Measurements from ENCODE around the gene C9orf152.
"Not testable (repeated sequence)": the region's sequence is repeated elsewhere in the genome, so short reads cannot be mapped to it uniquely, and the experiment has no call there.

Gene C9orf152, protein sequence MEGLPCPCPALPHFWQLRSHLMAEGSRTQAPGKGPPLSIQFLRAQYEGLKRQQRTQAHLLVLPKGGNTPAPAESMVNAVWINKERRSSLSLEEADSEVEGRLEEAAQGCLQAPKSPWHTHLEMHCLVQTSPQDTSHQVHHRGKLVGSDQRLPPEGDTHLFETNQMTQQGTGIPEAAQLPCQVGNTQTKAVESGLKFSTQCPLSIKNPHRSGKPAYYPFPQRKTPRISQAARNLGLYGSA

DNA sequence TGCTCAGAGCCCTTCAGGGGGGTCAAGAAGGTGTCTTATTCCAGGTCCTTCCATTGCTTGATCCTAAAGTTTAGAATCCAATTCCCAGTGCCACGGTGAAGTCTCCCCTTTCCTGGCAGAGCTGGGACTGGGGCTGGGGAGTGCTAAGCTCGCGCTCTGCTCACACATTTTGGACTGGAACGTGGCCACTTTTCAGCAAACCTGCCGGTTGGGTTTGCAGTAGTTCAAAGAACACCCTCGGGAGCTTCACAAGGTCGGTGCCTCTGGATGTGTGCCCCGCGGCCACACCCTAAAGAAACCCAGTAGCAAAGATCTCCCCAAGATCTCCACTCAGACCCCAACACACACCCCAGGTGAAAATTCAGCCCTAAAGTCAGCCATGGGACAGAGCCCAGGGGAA lies at the start of gene C9orf152:
TSS of gene C9orf152 (minus strand) at position 129 of the 400 bp plus-strand sequence. CDS start 580 bp downstream, outside the sequence.
- DNase-seq = no peak

DNA sequence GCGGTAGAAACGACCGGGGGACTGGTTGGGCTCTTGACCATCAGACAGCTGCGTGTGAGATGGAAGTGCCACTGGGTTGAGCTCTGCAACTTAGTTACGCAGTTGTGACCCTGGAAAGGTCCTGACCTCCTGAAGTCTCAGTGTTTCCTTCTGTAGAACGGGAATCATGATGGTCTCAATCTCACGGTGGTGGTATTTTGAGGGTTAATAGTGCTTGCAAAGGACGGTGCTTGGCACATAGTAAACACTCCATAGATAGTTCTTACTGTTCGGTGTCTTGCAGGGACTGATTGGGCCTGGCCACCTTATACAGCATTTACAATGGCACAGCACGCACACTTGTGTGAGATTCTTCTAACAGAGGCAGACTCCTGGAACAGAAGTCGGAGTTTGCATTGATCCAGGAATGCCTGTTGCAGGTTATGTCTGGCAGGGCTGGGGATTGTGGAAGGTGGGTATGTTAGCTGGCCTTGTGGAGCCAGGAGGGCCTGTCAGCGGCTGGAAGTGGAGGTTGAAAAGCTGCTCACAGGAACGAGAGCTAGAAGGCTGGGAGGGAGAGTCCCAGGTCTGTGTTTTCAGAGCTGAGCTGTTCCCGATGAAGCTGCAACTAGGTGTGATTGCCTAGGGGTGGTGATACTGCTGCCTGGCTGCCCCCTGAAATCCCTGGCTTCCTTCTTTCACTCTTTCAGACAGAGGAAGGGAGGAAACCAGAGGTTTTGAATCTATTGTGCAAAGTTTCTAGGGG lies 49.3 kb upstream of the C9orf152 start:
- DNase-seq = no peak

DNA sequence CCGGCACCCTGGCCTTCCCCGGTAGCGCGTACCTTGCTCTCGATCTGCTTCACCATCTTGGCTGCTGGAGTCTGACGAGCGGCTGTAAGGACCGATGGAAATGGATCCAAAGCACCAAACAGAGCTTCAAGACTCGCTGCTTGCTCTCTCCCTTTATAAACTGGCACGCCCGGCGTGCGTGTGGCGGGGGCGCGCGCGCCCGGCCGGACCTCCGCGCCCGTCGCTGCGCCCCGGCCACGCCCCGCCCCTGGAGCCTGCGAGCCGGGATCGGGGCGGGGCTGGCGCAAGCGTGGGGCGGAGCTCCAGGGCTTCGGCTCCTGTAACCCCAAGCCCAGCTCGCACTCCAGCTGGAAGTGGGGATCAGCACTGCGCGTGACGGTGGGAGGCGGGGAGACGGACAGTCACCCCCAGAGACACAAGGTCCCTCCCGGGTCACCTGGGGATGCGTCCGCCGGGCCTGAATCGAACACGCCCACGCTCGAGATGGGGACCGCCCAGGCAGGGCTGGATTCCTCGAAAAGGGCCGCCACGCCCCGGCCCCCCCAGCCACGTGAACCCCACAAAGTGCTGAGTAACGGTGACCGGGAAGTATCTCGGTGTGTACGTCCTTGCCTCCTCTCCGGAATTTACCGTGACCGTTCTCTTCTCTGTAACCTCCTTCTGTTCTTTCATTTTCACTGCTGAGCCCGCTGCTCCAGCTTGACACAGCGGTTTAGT lies 48.6 kb upstream of the C9orf152 start, which contains the start of gene TXN:
TSS of gene TXN (minus strand) at position 128 of the 717 bp plus-strand sequence. CDS start at position 56, 72 bp downstream.
- DNase-seq = peak; percentile 57

DNA sequence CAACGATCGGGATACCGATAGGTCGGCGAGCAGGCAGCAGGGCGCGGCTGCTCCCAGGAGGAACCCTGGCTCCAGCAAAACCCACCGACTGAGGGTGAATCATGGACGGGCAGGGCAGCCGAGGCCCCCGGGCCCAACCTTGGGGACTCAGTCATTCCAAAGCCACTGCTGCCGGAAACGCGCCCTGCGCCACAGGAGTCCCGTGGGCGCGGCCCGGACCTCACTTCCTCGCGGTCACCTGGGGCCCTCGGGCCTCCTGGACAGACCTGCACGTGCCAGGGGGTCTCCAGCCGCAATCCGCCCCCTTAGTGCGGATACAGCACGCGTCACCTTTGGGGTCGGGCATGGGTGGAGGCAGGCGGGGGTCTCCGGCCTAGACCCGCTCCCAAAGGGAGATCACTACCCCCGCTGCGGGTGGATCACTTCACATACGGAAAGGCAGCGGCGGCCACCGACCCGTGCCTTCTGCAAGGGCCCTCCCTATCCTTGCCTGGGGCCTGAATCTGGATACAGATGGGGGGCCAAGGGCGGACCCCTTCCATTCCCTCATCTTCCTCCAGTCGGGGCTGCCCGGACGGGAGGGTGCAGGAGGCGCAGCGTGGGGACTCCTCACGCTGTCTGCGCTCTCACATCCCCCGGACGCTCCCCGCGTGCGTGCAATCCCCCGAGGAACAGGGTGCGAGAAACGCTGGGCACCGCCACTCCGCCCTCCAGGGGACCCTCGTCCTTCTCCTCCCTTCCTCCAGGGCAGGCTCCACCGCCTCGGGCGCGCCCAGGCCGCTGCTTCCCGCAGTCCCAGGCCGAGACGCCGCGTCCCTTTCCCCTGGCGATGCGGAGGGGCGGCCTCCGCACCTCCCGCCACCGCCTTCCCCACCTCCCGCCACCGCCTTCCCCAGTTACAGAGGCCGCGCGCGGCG lies 47.8 kb upstream of the C9orf152 start:
- no peak for DNase-seq

DNA sequence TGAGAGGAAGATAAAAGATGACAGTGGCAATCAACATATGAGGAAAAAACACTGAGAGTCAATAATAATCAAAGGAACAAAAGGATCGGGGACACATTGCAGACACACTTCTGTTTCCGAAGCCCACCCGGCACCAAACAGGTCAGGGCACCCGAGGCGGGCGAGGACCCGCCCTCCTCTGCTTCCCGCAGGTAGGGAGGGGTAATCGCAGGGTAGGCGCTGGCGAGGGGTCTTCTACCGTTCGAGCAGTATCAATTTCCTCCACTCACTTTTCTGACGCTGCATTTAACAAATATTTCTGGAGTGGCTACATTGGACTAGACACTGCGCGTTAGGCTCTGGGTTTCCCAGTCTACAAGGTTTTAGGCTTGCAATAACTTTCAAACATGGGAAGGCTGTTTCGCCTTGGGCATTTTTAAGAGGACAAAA lies 47.1 kb upstream of the C9orf152 start:
- no peak for DNase-seq

DNA sequence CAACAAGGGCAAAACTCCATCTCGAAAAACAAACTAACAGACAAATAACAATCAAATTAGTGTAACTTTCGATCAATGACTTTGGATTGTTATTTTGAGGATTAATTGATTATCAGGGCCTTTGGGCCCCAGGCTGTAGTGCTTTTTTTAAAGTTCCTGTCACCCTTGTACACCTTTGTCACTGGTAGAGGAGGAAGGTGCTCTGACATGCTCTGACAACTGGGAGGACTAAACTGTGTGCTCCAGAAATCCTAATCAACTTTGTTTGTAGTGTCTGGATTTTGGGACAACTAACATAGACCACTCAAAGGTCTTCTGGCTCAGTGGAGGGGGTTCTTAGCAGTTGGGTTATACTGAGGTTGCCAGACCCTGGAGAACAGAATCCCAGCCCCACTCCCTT lies 46.5 kb upstream of the C9orf152 start:
- no peak for DNase-seq

DNA sequence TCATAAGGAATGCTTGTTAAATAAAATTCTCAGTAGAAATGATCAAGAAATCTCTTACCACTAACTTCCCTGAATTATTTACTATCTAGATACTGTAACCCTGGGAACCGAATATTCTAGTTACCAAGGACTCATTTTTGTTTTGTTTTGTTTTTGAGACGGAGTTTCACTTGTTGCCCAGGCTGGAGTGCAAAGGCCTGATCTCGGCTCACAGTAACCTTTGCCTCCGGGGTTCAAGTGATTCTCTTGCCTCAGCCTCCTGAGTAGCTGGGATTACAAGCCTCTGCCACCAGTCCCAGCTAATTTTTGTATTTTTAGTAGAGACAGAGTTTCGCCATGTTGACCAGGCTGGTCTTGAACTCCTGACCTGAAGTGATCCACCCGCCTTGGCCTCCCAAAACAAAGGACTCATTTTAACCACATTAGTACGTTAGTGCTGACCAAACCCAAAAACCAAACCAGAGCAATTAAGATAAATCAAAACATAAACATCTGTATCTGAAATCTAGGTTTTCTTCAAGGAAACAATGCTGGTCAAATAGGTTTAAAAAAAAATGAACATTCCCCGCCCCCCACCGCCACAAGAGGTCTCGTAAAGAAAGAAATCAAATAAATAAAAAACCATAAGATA lies 44.7 kb upstream of the C9orf152 start:
- no peak for DNase-seq

DNA sequence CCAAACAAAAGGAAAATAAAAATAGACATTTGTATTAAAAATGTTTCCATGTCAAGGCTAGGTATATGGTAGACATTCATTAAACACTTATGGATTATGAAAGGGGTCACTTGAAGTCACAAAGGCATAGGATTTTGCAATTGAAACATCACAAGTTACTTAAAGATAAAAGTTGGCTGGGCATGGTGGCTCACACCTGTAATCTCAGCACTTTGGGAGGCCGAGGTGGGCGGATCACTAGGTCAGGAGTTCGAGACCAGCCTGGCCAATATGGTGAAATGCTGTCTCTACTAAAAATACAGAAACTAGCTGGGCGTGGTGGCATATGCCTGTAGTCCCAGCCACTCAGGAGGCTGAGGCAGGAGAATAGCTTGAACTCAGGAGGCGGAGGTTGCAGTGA lies 43.8 kb upstream of the C9orf152 start:
- DNase-seq = not testable (repeated sequence)

DNA sequence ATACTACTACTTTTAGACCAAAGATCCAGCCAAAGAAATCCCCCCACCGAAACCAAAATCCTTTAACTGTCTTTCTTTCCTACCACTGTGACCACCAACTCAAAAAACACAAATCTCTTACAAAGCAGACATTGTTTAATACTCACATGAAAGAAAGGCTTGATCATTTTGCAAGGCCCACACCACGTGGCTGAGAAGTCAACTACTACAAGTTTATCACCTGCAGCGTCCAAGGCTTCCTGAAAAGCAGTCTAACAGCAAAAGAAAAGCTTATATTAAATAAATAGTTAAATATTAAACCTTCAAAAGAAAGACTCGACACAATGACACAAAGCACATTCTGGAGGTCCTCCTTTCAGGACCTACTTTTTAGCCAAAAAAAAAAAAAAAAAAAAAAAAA lies 43.3 kb upstream of the C9orf152 start:
- DNase-seq = no peak

DNA sequence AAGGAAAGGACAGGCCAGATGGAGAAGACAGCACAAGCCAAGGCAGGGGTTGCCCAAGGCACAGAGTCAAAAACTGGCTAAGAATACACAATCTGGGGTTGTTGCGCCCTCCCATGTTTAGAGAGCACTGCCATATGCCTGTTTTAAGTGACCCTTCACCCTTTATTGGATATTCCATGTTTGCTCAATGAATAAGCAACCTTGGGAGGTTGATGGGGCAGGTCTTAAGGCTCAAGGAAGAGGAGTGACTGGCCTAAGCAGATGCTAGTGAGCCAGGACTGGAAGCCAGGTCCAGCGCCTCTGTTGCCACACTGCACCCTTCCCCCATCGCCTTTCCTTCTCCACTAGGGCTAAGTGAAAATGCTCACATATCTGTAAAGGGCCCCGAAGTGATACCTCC lies 41.6 kb upstream of the C9orf152 start:
- no peak for DNase-seq

DNA sequence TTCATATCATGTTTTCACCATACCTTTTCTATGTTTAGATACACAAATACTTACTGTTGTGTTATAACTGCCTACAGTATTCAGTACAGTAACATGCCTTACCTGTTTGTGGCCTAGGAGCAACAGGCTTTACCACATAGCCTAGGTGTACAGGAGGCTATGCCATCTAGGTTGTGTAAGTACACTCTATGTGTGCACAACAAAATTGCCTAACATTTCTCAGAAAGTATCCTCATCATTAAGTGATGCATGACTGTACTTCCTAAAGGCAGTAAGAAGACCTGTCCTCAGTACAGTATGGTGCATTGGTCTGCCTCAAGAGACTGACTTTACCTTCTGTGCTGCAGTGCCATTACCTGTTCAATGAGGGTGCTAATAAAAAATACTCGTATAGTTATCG lies 40.4 kb upstream of the C9orf152 start:
- DNase-seq = no peak

DNA sequence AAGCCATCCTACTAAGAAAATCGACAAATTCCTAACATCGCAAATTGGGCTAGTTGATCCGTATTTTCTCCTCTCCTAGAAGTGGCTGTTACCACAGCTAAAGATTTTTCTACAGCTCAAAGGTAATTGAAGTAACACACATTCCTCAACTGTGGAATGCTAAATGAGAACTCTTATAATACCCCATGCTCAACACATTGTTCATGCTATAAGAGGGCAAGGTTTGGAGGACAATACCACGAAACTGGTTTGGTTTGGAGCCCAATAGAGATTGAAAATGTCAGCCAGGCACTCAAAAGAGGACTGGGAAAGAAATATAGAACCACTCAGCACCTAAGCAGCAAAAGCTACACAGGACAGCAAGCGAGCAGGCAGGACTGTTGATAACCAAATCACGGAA lies 38.3 kb upstream of the C9orf152 start:
- no peak for DNase-seq

DNA sequence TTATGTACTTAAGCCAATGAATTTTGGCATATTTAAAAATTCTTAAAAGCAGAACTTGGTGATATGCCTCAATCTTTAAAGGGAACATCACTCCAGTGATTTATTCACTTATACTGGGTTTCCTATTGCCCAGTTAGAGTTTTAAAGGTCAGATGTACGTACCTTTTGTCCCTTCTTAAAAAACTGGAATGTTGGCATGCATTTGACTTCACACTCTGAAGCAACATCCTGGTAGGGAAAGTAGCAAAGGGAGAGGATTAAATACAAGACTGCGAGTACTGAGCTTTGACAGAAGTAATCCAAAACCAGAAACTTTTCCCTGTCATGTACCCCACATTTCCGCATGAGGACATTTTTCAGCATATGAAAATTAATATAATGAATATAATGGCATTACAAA lies 36.7 kb upstream of the C9orf152 start:
- DNase-seq = no peak

DNA sequence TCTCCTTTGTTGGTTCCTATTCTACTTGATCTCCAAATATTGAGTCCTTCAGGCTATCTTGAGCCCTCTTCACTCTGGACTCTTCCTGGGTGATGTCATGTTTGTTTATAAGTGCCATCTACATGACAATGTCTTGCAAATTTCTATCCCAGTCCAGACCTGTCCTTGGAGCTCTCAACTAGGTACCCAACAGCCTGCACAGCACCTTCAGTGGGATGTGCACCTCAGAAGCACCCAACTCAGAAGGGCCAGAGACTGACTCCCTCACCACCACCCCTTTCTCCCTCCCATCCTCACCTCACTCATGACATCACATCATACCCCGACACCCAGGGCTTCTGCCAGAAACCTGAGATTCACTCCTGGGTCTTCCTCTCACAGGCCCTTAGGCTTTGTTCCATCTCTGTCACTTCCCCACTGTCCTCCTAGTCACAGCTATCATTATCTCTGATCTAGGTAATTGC lies 33.9 kb upstream of the C9orf152 start:
- no peak for DNase-seq

DNA sequence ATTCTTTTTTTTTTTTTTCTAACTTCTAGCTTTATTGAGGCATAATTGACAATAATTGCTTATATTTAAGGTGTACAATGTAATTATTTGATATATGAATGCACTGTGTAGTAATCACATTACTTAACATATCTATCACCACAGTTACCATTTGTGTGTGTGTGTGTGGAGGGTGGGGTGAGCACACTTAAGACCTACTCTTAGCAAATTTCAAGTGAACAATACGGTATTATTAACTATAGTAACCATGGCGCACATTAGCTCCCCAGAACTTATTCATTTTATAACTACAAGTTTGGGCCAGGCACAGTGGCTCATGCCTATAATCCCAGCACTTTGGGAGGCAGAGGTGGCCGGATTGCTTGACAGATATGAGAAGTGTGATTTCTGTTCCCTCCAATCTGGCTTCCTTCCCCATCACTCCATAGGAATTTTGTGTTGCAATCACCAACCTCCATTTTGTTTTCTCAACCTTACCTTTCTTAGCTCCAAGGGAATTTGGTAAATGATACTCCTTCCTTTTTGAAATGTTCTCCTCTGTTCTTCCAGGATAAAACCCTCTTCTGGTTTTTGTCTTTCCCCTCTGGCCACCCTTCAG lies 33.4 kb upstream of the C9orf152 start:
- DNase-seq = no peak

DNA sequence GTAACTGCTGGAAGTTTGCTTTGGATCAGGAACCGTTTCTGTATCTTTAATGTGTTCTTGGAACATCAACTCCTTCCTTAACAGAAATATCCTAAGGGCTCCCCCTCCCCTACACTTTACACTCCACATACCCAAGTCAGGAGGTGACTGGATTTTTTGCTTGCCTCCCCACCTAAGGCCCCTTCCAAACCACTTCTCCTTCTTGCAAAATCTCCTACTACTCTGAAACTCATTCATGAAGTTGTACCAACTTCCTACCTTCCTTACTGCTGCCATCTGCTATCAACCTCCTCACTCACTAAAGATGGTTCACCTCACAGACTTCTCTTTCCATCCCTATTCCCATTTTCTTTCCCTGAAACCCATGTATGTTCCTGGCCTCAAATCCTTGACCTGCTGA lies 32.2 kb upstream of the C9orf152 start:
- no peak for DNase-seq

DNA sequence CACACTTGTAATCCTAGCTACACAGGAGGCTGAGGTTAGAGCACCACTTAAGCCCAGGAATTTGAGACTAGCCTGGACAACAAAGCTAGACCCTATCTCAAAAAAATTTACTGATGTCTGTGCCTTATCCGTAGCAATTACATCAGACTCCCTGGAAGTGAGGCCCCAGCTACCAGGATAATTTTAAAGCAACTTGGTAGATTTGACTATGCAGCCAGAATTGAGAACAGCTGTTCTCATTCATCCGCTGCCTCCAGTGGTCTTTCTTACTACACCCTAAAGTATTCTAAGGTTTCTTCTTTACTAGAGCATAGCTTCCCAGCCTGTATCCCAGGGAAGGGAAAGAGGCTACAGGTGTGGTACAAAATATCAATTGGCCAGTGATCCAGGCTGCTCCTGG lies 20.4 kb upstream of the C9orf152 start:
- no peak for DNase-seq

DNA sequence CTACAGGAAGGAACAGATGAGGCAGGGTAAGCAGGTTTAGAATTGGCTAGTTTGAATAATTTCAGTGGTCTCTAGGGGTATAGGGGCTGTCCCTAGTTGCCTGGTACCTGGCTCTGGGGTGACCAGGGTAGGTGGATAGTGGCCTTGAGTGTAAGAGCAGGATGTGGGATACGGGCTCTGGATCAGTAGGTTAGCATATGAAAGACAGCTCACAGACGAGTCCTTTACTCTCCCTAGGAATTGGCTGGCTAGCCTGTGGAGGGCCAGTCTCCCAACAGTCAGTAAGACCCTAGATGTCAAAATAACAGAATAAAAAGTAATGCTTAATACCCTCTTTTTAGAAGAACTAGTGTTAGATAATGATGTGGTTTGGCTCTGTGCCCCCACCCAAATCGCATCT lies 16.6 kb upstream of the C9orf152 start:
- DNase-seq = no peak

DNA sequence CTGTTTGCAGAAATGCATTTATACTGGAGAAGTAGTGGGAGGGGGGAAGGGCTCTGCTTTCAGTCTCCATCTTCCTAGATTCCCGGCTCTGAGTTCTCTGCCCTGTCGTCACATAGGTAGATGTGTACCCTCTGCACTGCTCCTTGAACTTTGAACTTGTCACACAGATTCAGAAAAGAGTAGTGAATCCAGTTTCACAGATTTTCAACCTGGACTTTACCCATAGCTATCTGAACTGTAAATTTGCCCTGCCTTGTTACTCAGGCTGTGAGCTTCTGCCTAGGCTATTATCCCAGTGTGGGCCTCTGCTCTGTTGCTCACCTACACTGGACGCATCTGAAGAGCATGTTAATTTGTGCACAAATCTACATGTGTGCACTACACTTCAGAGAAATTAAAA lies 12.8 kb upstream of the C9orf152 start:
- no peak for DNase-seq

DNA sequence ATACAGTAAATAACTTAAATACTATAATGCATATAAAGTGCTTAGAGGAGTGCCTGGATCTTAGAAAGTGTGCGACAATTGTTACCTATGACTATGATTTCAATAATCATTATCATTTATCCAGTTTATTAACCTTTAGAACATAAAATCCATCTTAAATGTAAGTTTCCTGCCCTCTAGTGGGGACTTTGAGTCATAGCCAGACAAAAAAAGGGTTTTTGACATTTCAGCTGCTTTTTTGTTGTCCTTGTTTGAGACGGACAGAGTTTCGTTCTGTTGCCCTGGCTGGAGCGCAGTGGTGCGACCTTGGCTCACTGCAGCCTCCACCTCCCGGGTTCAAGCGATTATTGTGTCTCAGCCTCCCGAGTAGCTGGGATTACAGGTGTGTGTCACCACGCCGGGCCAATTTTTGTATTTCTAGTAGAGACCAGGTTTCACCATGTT lies 9.7 kb upstream of the C9orf152 start:
- no peak for DNase-seq

DNA sequence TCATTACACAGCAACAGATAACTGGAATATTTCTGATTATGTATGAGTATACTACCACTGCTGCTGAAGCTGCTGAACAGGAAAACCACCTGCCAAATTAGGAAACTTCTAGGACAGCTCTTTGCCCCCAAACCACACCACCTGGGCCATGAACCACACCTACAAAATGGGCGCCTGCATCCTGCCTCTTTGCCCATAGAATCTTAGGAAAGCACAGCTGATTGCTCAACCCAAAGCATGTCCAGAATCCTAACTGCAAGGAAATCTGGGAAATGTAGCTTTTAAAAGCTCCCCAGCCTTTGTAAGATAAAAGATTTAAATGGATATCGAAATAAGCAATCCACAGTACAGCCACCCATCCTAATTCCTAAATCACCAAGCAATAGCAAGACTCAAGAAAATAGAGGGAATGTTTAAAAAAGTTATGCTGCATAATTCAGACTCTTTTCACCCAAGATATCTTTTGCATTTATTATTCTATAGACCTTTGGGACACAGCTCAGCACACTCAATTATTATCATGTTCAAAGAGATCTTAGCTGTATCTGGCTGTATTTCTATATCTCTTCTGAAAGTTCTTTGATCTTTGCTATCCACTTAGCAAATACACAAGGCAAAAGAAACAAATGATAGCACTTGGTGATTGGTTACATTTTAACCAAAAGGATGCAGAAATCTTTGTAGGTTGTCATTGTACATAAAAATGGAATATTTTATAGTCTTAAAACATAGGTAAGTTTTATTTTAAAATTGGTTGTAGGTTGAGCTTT lies 6.8 kb upstream of the C9orf152 start:
- no peak for DNase-seq

All from GOT3 (cell line).